Panc1 (cell line): ENCODE data around the gene PTPRA. TPM values are rescaled to one million over a fixed set of nuclear protein-coding genes. Genes with fewer than 3 reads are reported as not detected.

Source experiments
- ATAC-seq: fragments of 200-7000 bp; cut with Tn5 transposase; 2 replicates; pipeline ENCODE4 v1.9.1; 2020; ENCODE audit warnings: mild to moderate bottlenecking, moderate library complexity
- BruUV-seq: library from RNA; stranded (reverse); fragments of 400-500 nt; replicated peaks from 2 replicates; lab custom pipeline; 2021; lab: Mats Ljungman, UMichigan
- CTCF ChIA-PET: fragments of 300-600 bp; sonication (Branson Sonifier 250); formaldehyde crosslinking; loops from one replicate; lab custom pipeline; 2022; ENCODE audit warnings: antibody characterized with exemption; lab: Charles Lee
- POLR2A ChIA-PET: fragments of 300-600 bp; sonication (Branson Sonifier 250); formaldehyde crosslinking; loops from one replicate; lab custom pipeline; 2022; ENCODE audit warnings: antibody characterized with exemption; lab: Charles Lee
- DNase-seq: peaks from one replicate; pipeline ENCODE4 v3.0.0-alpha.2; 2010; ENCODE audit warnings: low read depth, low spot score
- H3K27ac ChIP-seq: 2 replicates; pipeline ENCODE4 v1.5.1; 2011; ENCODE audit warnings: mild to moderate bottlenecking, low read length, inconsistent platforms
- H3K27me3 ChIP-seq: fragments of 200-500 bp; sonication (Bioruptor generic); 2 replicates; pipeline ENCODE4 v1.6.0; 2014; ENCODE audit warnings: low read length, inconsistent platforms; ENCODE audit not compliant: control insufficient read depth, insufficient read depth
- H3K36me3 ChIP-seq: fragments of 200-500 bp; sonication (Bioruptor generic); 2 replicates; pipeline ENCODE4 v1.5.1; 2014; ENCODE audit warnings: inconsistent platforms, mild to moderate bottlenecking, low read length, moderate library complexity; ENCODE audit not compliant: control insufficient read depth, insufficient read depth
- H3K4me1 ChIP-seq: 2 replicates; pipeline ENCODE4 v1.5.1; 2011; ENCODE audit warnings: inconsistent platforms, mild to moderate bottlenecking, low read length, moderate library complexity; ENCODE audit not compliant: control insufficient read depth, insufficient read depth
- H3K4me3 ChIP-seq, 2 experiments: 2 replicates each; pipeline ENCODE4 v1.5.1; 2011 to 2012; ENCODE audit warnings: low read depth in 2 of 2, low read length in 2 of 2, mild to moderate bottlenecking in 2 of 2, inconsistent platforms in 1 of 2, moderate library complexity in 1 of 2
- H3K9me3 ChIP-seq: fragments of 200-500 bp; sonication (Bioruptor generic); 2 replicates; pipeline ENCODE4 v1.5.1; 2014; ENCODE audit warnings: low read depth, mild to moderate bottlenecking, inconsistent platforms, low read length, moderate library complexity; ENCODE audit not compliant: control insufficient read depth, insufficient read depth
- POLR2AphosphoS5 ChIP-seq: IDR thresholded peaks from 2 replicates; pipeline ENCODE4 v1.6.1; 2012; ENCODE audit warnings: mild to moderate bottlenecking, low read depth, low read length, moderate library complexity
- SIN3A ChIP-seq: IDR thresholded peaks from 2 replicates; pipeline ENCODE4 v1.6.1; 2012; ENCODE audit warnings: low read depth, mild to moderate bottlenecking, low read length, moderate library complexity, borderline replicate concordance; ENCODE audit not compliant: insufficient read depth
- TCF7L2 ChIP-seq: IDR thresholded peaks from 2 replicates; pipeline ENCODE4 v1.6.1; 2011; ENCODE audit warnings: mild to moderate bottlenecking, low read depth, low read length, inconsistent platforms
- in situ Hi-C: cut with HindIII; loops from 2 replicates; pipeline ENCODE4 v1.10.0; 2016; ENCODE audit warnings: low sequenced_read_pairs, low pct_unique_long_range_greater_than_20kb
- intact Hi-C: fragments of 100-400 bp; cut with micrococcal nuclease; formaldehyde crosslinking; loops from one replicate; pipeline ENCODE4 v1.10.0; 2022; ENCODE audit not compliant: unreplicated experiment
- total RNA-seq: library from RNA; stranded (reverse); gene quantifications from one replicate; pipeline ENCODE4 v1.2.1, GENCODE V29; 2021; ENCODE audit not compliant: unreplicated experiment
- TF ChIP-seq, protein P1 (sequence below), 2 experiments: IDR thresholded peaks; 2 replicates each; pipeline ENCODE4 v1.6.1; 2011 to 2012; ENCODE audit warnings: low read depth in 2 of 2, control low read depth in 1 of 2, low read length in 1 of 2, mild to moderate bottlenecking in 1 of 2, moderate library complexity in 1 of 2; ENCODE audit not compliant: insufficient read depth in 1 of 2
- TF ChIP-seq, protein P2 (sequence below): fragments of 450-650 bp; IDR thresholded peaks from 2 replicates; pipeline ENCODE4 v1.5.1; 2017; ENCODE audit warnings: mild to moderate bottlenecking

Gene PTPRA
- total RNA-seq, 1 experiment from 2014 or later: 56.6 TPM

DNA sequence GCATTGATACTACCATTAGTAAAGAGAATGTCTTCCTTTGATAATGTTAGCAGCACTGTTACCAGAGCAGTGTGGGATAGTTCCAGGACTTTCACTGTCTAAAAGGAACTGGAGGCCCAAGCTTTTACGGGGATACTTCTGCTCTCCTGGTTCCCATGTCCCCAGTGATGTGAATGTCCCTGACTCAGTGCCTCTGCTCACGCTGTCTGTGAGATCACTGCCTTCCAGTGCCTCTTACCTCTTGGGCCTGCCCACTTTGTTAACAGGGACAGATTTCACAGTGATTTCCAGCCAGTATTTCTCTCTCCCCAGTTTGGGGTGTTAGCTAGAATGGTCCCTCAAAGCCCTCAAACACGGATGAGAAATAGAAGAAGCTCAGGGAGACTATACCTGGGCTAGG is 14.4 kb downstream of the PTPRA start:
- Histone ChIP-seq H3K9me3 (no peaks in the 10 kb centered on the region), H3K27ac (no peak overlapping the region), H3K36me3 (no peaks in the 10 kb centered on the region), H3K27me3 (no peaks in the 10 kb centered on the region), H3K4me3 (no peak overlapping the region), H3K4me1 (no peaks in the 10 kb centered on the region)
- intact Hi-C loops (no loop called here), in situ Hi-C loops (no loop called here)
- CTCF ChIA-PET: no interaction called here
- no peak for ATAC-seq
- POLR2A ChIA-PET: no interaction called here
- TF ChIP-seq POLR2AphosphoS5 (no peak), SIN3A (no peak), TCF7L2 (no peak)
- TF ChIP-seq, protein P1, sequence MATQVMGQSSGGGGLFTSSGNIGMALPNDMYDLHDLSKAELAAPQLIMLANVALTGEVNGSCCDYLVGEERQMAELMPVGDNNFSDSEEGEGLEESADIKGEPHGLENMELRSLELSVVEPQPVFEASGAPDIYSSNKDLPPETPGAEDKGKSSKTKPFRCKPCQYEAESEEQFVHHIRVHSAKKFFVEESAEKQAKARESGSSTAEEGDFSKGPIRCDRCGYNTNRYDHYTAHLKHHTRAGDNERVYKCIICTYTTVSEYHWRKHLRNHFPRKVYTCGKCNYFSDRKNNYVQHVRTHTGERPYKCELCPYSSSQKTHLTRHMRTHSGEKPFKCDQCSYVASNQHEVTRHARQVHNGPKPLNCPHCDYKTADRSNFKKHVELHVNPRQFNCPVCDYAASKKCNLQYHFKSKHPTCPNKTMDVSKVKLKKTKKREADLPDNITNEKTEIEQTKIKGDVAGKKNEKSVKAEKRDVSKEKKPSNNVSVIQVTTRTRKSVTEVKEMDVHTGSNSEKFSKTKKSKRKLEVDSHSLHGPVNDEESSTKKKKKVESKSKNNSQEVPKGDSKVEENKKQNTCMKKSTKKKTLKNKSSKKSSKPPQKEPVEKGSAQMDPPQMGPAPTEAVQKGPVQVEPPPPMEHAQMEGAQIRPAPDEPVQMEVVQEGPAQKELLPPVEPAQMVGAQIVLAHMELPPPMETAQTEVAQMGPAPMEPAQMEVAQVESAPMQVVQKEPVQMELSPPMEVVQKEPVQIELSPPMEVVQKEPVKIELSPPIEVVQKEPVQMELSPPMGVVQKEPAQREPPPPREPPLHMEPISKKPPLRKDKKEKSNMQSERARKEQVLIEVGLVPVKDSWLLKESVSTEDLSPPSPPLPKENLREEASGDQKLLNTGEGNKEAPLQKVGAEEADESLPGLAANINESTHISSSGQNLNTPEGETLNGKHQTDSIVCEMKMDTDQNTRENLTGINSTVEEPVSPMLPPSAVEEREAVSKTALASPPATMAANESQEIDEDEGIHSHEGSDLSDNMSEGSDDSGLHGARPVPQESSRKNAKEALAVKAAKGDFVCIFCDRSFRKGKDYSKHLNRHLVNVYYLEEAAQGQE (IDR thresholded peaks at IDR 0.05; ENCODE audit: insufficient read depth in 1 of 2, low read depth in 2 of 2, low read length in 1 of 2): no peak
- TF ChIP-seq, protein P2, sequence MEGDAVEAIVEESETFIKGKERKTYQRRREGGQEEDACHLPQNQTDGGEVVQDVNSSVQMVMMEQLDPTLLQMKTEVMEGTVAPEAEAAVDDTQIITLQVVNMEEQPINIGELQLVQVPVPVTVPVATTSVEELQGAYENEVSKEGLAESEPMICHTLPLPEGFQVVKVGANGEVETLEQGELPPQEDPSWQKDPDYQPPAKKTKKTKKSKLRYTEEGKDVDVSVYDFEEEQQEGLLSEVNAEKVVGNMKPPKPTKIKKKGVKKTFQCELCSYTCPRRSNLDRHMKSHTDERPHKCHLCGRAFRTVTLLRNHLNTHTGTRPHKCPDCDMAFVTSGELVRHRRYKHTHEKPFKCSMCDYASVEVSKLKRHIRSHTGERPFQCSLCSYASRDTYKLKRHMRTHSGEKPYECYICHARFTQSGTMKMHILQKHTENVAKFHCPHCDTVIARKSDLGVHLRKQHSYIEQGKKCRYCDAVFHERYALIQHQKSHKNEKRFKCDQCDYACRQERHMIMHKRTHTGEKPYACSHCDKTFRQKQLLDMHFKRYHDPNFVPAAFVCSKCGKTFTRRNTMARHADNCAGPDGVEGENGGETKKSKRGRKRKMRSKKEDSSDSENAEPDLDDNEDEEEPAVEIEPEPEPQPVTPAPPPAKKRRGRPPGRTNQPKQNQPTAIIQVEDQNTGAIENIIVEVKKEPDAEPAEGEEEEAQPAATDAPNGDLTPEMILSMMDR: no peak
- no peak for DNase-seq
- BruUV-seq: TSS peak; percentile 29

DNA sequence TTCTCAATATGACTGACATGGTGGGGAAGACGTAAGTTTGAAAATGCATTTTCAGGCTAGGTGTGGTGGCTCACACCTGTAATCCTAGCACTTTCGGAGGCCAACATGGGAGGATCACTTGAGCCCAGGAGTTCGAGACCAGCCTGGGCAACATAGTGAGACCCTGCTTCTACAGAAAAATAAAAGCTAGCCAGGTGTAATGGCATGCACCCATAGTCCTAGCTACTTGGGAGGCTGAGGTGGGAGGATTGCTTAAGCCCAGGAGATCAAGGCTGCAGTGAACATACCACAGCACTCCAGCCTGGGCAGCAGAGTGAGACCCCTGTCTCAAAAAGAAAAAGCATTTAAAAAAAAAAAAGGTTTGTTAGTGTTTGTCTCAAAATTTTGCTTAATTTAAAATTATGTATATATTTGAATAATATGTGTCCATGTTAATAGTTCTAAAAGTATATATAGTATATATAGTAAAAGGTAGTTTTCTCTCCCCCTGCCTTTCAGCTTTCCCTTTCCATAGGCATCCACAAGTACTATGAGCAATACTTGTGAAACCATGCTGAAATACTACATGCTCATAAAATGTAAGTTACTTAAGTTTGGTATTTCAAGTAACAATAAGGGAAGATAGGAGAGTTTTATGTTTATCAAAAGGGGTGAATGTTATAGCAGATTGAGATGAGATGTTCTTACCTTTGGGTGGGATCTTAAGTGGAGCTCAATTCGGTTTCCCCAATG is 15.1 kb downstream of the PTPRA start:
- ChIA-PET POLR2A (no interaction called here), CTCF (no interaction called here)
- no peak for ATAC-seq
- intact Hi-C loops (no loop called here), in situ Hi-C loops (no loop called here)
- DNase-seq: no peak
- TF ChIP-seq TCF7L2: no peak
- no peak for TF ChIP-seq POLR2AphosphoS5
- no peak for TF ChIP-seq SIN3A
- TF ChIP-seq, protein P2: no peak
- no TSS peak for BruUV-seq
- no peaks in the 10 kb centered on the region for H3K4me1 ChIP-seq
- no peak overlapping the region for H3K4me3 ChIP-seq
- H3K36me3 ChIP-seq: no peaks in the 10 kb centered on the region
- no peaks in the 10 kb centered on the region for H3K27me3 ChIP-seq
- H3K9me3 ChIP-seq: no peaks in the 10 kb centered on the region
- no peak overlapping the region for H3K27ac ChIP-seq
